Bronchial epithelial cell (primary cell): ENCODE results near the gene SLC8A1. TPM values are rescaled to one million over a fixed set of nuclear protein-coding genes. Genes with fewer than 3 reads are reported as not detected.

Experiments used
- DNase-seq: peaks from one replicate; pipeline ENCODE4 v3.0.0-alpha.2; 2010; ENCODE audit warnings: low read depth
- FAIRE-seq: peaks from 2 replicates; lab custom pipeline; 2011; peaks lifted over from hg19 to GRCh38; lab: Jason Lieb, UNC
- H3K27me3 ChIP-seq: 2 replicates; pipeline ENCODE4 v1.5.1; 2011; ENCODE audit warnings: low read length; ENCODE audit not compliant: control insufficient read depth, insufficient read depth
- H3K36me3 ChIP-seq: 2 replicates; pipeline ENCODE4 v1.5.1; 2011; ENCODE audit warnings: low read length; ENCODE audit not compliant: control insufficient read depth, insufficient read depth
- H3K4me3 ChIP-seq: 2 replicates; pipeline ENCODE4 v1.5.1; 2011; ENCODE audit warnings: mild to moderate bottlenecking, low read depth, low read length, control low read depth
- CTCF ChIP-seq: IDR thresholded peaks from 2 replicates; pipeline ENCODE4 v1.5.1; 2011; ENCODE audit warnings: mild to moderate bottlenecking, moderate library complexity, low read length, control low read depth, inconsistent platforms; ENCODE audit not compliant: insufficient read depth, severe bottlenecking
- total RNA-seq: library from RNA; depleted of rRNA; stranded (reverse); fragments of >200 nt; gene quantifications from 2 replicates; pipeline ENCODE4 v1.2.1, GENCODE V29; 2014

Gene SLC8A1
- total RNA-seq, 1 donor from 2014 or later: 3.7 TPM

DNA sequence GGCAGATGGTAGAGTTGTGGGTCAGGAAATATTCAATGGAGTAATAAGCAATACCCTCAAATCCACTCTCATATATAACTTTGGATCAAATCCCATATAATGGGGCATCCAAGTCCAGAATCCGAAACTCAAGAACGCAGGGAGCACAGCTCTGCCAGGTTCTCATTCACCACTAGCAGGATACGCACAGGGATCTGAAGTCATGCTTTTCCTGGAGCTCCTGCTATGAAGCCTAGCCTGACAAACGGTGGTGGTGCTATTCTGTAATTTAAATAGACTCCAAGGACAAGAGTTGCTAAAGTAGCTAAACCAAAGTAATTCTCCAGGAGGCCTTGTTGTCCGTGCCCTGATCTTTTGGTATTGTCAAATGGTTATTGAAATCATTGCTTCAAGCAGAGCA lies 264.8 kb downstream of the SLC8A1 start:
- DNase-seq (no peak), FAIRE-seq (no peak)
- no peak for TF ChIP-seq CTCF
- no peak overlapping the region for H3K4me3 ChIP-seq
- H3K27me3 ChIP-seq: no peaks in the 10 kb centered on the region
- H3K36me3 ChIP-seq: no peaks in the 10 kb centered on the region

DNA sequence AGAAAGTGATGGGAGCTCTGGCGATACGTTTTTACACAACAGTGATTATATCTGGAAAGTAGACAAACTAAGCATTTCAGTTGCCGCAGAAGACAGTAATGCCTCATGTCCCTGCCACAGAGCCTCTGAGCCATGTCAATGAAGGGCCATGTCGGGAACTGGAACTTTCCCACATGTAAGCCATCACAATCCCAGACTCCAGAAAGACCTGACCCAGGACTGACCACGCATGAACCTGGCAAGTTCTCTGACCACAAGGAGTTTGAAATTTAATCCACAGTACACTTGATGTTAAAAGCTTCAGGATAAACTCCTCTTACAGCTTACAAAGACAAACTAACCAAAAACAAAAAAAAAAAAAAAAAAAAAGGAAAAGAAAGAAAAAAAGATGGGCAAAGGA lies 267.3 kb downstream of the SLC8A1 start:
- TF ChIP-seq CTCF: no peak
- Histone ChIP-seq H3K4me3 (no peak overlapping the region), H3K36me3 (no peaks in the 10 kb centered on the region), H3K27me3 (no peaks in the 10 kb centered on the region)
- FAIRE-seq: no peak
- DNase-seq: no peak

GRCh38 chr2:40181855-40182254 lies 270.0 kb downstream of the SLC8A1 start:
- Histone ChIP-seq H3K36me3 (no peaks in the 10 kb centered on the region), H3K27me3 (no peaks in the 10 kb centered on the region), H3K4me3 (no peak overlapping the region)
- no peak for FAIRE-seq
- TF ChIP-seq CTCF: no peak
- DNase-seq: no peak

- Histone ChIP-seq H3K27me3 (no peaks in the 10 kb centered on the region), H3K36me3 (no peaks in the 10 kb centered on the region), H3K4me3 (no peak overlapping the region)
- DNase-seq (no peak), FAIRE-seq (no peak)
- no peak for TF ChIP-seq CTCF
Measured at GRCh38 chr2:40179801-40180200, 272.1 kb downstream of the SLC8A1 start.

- Histone ChIP-seq H3K4me3 (no peak overlapping the region), H3K27me3 (no peaks in the 10 kb centered on the region), H3K36me3 (no peaks in the 10 kb centered on the region)
- TF ChIP-seq CTCF: no peak
- FAIRE-seq (no peak), DNase-seq (peak; percentile 45)
Measured at GRCh38 chr2:40178971-40179370, 272.9 kb downstream of the SLC8A1 start.

DNA sequence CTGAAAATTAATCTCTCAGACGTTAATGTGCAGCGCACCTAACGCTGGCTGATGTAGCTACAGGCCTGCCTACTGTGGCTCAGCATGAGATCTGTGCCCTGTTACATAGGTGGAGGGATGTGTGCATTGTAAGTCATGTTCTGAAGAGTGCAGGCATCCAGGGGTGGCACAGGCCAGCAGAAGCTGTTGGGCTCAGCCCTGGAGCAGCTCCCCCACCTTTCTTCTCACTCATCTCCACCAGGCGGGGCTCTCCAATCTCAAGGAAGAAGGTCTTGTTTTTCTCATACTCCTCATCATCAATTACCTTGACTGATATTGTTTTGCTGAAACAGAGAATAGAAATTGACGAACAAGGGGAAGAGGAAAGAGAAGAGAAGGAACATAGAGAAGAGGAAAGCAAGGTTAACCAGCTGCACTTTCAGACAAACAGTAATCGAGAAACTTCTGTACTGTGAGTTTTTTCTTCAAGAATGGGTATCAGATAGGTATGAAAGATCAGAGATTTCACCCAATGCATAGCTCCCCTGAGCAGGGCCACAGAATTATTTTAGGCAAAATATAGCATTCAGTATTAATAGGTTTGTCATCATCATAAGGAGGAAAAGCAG lies 273.6 kb downstream of the SLC8A1 start:
- Histone ChIP-seq H3K27me3 (no peaks in the 10 kb centered on the region), H3K4me3 (no peak overlapping the region), H3K36me3 (no peaks in the 10 kb centered on the region)
- no peak for TF ChIP-seq CTCF
- FAIRE-seq (no peak), DNase-seq (no peak)
